GM23338 (cell line): Measurements from ENCODE around the gene THSD4.

Experiments used
- CTCF ChIP-seq, 2 experiments: fragments of 200-600 bp in 1 of 2; sonication (generic) in 1 of 2; conservative IDR thresholded peaks; 2 replicates each; pipeline versions ENCODE4 v1.5.1 to v1.6.1; 2016 to 2017; ENCODE audit warnings: antibody characterized with exemption in 2 of 2, low read depth in 2 of 2, mild to moderate bottlenecking in 2 of 2, moderate library complexity in 1 of 2
- EZH2 ChIP-seq: fragments of 200-600 bp; sonication (generic); IDR thresholded peaks from one replicate; pipeline ENCODE4 v1.8.0; 2017; ENCODE audit warnings: antibody characterized with exemption, mild to moderate bottlenecking, low read depth; ENCODE audit not compliant: unreplicated experiment
- EZH2phosphoT487 ChIP-seq: fragments of 200-600 bp; sonication (generic); IDR thresholded peaks from one replicate; pipeline ENCODE4 v1.8.1; 2018; ENCODE audit warnings: antibody characterized with exemption; ENCODE audit not compliant: unreplicated experiment
- POLR2AphosphoS5 ChIP-seq: IDR thresholded peaks from 2 replicates; pipeline ENCODE4 v1.6.1; 2016; ENCODE audit warnings: antibody characterized with exemption, low read depth

DNA sequence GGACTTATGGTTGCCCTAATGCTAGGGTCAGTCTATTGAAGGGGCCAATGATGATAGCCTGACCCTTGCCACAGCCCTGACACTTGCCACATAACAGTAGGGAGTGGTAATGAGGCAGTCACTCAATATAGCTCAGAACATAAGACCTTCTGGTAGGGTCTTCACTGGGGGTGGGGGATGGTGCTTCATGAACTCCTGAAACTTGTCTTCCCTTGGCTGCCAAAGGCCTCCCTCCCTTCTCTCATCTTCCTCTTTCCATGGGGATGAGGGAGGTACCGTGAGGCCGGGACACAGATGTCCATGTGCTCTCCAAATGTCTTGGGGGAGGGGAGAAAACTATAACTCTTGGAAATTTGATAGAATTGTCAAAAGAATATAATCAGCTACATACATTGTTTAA is 21.1 kb upstream of the THSD4 start:
- no peak for TF ChIP-seq EZH2
- no peak for TF ChIP-seq CTCF (conservative IDR thresholded peaks at IDR 0.05; ENCODE audit: low read depth in 2 of 2)
- TF ChIP-seq EZH2phosphoT487: no peak
- no peak for TF ChIP-seq POLR2AphosphoS5
